ENCODE measurements around the gene AGRN.
A peak's percentile ranks its signal among the peaks of the same experiment; 100 is the strongest.
"Not testable (repeated sequence)": the region's sequence is repeated elsewhere in the genome, so short reads cannot be mapped to it uniquely, and the experiment has no call there.

Gene AGRN

DNA sequence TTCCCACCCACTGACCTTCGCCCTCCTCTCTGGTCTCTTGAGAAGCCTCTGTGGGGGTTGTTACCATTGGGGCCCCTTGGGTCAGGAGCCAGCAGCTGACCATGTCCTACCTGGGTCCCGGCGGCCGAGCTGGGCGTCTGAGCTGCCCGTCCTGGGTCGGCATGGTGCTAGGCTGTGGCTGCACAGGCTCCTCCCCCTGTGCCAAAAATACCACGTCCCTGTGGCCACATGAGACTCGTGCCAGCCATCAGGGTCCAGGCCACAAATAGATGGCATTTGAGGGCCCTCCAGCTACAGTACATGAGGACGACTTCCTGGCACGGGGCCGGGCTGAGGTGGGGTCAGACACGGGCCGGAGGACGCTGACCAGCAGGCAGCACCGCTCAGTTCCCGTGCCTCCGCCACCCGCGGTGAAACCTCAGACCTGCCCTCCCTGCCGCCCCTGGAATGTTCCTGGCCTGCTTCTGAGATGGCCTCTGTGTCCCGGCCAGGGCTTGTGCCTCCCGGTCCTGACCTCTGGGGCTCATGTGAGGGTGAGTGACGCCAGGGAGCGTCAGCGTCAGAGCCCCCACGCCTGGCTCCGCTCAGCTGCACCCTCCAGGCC is 37.9 kb upstream of the AGRN start, which contains the start of gene PERM1:
Gene PERM1 (minus strand): TSS at position 139 of the 604 bp plus-strand sequence. CDS start 1,064 bp downstream, outside the sequence.
- DNase-seq (ENCODE audit: low read depth in 2 of 2) = no peak

- DNase-seq (ENCODE audit: low read depth in 2 of 2) = no peak
Observed at GRCh38 chr1:982765-983436, 37.0 kb upstream of the AGRN start.

DNA sequence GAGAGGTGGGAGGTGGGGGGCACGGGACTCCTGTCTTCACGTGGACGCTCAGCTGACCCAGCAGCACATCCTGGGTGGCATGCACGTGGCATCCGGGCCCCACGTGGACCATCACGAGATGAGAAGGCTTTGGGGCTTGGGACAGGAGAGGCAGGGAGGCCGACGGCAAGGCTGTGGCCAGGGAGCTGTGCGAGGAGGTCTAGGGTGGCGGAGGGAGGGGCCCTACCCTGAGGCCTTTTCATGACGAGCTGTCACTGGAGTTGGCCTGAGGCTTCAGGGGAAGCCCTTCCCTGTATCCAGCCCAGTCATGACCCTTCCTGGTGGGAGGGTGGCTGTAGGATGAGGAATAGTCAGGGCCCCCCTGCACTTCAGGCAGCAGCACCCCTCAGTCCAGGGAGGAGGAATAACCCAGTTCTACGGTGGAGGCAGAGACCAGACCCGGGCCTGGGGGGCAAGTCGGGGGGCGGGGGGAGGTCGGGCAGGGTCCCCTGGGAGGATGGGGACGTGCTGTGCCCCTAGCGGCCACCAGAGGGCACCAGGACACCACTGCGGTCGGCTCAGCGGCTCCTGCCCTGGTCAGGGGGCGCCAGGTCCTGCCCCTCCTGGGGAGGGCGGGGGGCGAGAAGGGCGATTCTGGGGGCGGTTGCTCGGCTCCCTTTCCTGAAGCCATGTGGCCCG is 36.0 kb upstream of the AGRN start:
- DNase-seq (ENCODE audit: low read depth in 2 of 2) = peak in 1 of 2 donors; percentile 52

GRCh38 chr1:984476-984814 is 35.5 kb upstream of the AGRN start:
- DNase-seq (ENCODE audit: low read depth in 2 of 2) = no peak

GRCh38 chr1:985126-985525 is 34.8 kb upstream of the AGRN start:
- no peak for DNase-seq (ENCODE audit: low read depth in 2 of 2)

DNA sequence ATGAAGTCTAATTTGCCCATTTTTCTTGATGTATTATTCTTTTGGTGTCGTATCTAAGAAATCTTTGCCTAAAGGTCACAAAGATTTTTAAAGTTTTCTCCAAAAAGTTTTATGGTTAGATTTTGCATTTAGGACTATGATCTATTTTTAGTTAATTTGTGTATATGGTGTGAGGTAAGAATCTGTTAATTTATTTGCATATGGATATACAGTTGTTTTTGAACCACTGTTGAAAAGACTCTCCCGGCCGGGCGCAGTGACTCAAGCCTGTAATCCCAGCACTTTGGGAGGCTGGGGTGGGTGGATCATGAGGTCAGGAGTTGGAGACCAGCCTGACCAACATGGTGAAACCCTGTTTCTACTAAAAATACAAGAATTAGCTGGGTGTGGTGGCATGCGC is 31.9 kb upstream of the AGRN start:
- not testable (repeated sequence) for DNase-seq (ENCODE audit: low read depth in 2 of 2)

- DNase-seq (ENCODE audit: low read depth in 2 of 2) = not testable (repeated sequence)
Observed at GRCh38 chr1:991275-991674, 28.6 kb upstream of the AGRN start.

GRCh38 chr1:991895-992294 is 28.0 kb upstream of the AGRN start:
- DNase-seq (ENCODE audit: low read depth in 2 of 2) = no peak

- DNase-seq (ENCODE audit: low read depth in 2 of 2) = no peak
Observed at GRCh38 chr1:992362-992761, 27.6 kb upstream of the AGRN start.

- no peak for DNase-seq (ENCODE audit: low read depth in 2 of 2)
Observed at GRCh38 chr1:993379-993995, 26.4 kb upstream of the AGRN start.

DNA sequence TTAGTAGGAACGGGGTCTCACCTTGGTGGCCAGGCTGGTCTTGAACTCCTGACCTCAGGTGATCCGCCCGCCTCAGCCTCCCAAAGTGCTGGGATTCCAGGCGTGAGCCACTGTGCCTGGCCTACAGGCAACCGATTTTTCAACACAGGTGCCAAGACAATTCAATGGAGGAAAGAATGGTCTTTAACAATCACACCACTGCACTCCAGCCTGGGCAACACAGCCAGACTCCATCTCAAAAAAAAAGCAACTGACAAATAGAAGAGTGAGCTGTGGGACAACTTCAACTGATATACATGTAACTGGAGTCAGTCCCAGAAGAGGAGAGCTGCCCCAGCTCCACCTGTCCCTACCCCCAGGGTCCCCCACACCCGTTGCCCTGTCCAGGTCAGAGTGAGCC is 25.4 kb upstream of the AGRN start:
- not testable (repeated sequence) for DNase-seq (ENCODE audit: low read depth in 2 of 2)

GRCh38 chr1:995665-996633 is 24.0 kb upstream of the AGRN start:
- DNase-seq (ENCODE audit: low read depth in 2 of 2) = no peak

DNA sequence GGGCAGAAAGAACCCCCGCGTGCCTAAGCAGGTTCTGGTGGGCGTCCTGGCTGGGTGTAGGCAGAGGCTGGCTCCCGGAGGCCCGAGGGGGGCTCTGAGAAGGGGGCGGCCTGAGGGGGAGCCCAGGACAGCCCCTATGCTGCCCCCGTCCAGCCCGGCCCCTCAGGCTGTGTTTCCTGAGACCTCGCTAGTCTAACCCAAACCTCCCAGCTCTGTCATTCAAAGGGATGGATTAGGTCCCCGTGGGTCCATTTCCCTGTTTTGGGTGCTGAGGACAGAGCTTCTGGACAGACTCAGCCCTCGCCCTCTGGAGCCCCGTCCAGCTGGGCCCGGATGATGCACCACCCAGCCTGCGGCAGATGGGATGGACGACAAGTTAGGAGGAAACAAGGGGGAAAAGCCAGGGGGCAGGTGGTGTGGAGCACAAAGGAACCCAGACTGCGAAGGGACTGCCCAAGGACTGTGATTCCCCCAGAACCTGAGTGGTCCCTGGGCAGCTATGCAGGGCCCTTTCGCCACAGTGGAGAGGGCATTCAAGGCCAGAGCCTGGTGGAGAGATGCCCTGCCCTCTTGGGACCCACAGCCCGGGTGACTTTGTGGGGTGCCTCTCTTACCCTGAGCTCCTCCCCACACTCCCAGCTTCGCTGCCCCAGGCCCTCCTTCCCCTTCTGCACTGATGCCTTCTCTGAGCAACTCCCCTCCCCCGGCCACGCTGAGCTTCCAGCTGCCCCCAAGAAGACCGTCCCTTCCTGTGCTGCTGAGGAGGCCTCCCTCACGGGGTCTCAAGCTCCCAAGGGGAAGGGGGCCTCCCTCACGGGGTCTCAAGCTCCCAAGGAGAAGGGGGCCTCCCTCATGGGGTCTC is 22.8 kb upstream of the AGRN start:
- no peak for DNase-seq (ENCODE audit: low read depth in 2 of 2)

GRCh38 chr1:997713-997992 is 22.3 kb upstream of the AGRN start:
- DNase-seq (ENCODE audit: low read depth in 2 of 2) = no peak

DNA sequence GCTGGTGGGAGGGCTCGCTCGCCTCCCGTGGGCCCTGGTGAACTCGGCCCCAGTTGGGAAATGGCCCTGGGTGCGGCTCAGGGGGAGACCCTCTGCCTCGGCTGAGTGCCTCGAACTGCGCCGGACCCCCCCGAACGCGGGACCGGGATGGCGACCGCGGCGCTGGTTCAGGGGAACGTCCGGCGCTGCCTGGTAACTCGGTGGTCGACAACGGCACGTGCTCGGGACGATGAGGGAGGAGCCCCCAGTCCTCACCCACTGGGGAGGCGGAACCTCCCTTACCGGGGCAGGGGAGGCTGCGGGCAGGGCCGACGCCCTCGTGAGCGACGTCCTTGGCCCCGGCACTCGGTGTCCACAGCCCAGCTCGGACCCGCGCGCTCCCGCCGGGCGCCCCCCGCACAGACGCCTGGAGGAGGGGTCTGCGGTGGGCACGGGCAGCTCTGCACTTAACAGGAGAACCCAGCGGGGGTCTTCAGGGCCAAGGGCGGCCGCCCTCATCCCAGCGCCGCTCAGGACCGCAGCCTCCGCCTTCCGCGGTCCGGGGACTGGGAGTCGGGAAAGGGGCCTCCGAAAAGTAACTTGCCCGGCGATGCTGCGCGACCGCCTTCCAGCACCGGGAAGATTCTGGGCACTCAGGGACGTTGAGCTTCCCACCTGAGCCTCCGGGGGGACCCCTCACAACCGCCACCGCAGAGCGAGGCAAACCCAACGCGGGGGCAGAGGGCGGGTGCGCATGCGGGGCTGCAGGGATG is 21.8 kb upstream of the AGRN start:
- DNase-seq (ENCODE audit: low read depth in 2 of 2) = no peak

- no peak for DNase-seq (ENCODE audit: low read depth in 2 of 2)
Observed at GRCh38 chr1:998745-998994, 21.2 kb upstream of the AGRN start.

DNA sequence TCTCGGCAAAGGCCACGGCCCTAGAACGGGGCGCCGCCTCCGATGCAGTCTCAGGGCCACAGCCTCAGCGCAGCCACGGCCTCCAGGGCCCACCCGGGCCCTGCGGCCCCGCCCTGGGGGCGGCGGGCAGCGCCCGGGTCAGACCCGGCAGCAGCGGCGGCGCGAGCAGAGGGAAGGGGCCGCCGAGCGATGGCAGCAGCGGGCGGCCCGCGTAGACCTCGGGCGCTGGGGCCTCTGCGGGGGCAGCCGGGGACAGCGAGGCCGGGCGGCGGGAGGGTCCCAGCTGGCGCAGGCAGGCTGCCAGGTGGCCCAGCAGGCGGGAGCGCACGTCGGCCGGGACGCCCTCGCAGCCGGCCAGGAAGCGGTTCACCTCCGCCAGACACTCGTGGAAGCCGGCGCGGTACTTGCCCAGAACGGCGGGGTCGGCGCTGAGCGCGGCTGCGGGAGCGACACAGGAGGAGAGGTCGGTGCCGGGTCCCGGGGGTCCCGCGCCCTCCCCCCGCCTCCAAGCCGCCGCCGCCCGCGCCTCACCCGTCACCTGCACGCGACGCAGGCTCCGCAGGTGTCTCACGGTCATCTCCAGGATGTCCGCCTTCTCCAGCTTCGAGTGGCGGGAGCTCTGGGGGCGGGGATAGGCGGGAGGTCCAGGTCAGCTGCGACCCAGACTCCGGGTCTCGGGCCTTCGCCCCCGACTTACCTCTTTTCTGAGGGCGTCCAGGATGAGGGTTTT is 20.8 kb upstream of the AGRN start:
- no peak for DNase-seq (ENCODE audit: low read depth in 2 of 2)

DNA sequence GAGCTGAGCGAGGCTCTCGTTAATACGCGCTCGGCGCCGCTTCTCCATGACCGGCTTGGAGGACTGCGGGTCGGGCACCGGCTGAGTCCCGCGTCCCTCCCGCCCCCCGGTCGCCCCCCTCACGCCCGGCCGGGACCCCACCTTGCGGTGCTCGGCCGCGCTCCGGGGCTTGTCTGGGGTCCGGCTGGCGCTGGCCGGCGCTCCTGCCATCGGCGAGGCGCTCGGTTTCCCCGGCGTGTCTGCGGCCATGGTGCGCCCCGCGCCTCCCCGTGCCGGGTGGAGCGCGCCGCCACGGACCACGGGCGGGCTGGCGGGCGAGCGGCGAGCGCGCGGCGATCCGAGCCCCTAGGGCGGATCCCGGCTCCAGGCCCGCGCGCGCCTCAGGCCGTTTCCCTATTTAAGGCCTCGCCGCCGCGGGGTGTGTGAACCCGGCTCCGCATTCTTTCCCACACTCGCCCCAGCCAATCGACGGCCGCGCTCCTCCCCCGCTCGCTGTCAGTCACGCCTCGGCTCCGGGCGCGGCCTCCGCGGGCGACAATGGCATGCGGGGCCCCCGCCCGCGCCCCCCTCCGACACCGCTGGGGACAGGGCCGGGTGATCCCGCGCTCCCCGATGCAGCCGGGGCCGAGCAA is 20.1 kb upstream of the AGRN start, which contains the start of gene HES4:
Gene HES4 (minus strand): TSS at position 373 of the 632 bp plus-strand sequence. CDS start 124 bp downstream, at position 249.
- DNase-seq (ENCODE audit: low read depth in 2 of 2) = no peak
